EL (cell line): ENCODE data around the gene INSR.
"Not testable (repeated sequence)": the region's sequence is repeated elsewhere in the genome, so short reads cannot be mapped to it uniquely, and the experiment has no call there.

Experiments
- DNase-seq: peaks from one replicate; pipeline ENCODE4 v3.0.0-alpha.2; 2016

Gene INSR

GRCh38 chr19:7257148-7258040 is 36.8 kb downstream of the INSR start:
- peak; percentile 20 for DNase-seq

GRCh38 chr19:7255631-7256030 is 38.6 kb downstream of the INSR start:
- DNase-seq: no peak

GRCh38 chr19:7255119-7255518 is 39.1 kb downstream of the INSR start:
- DNase-seq: no peak

- DNase-seq: no peak
These were observed 39.6 kb downstream of the INSR start for GRCh38 chr19:7254590-7254989.

GRCh38 chr19:7252364-7252763 is 41.9 kb downstream of the INSR start:
- DNase-seq: no peak

- no peak for DNase-seq
These were observed 42.7 kb downstream of the INSR start for GRCh38 chr19:7251494-7251893.

GRCh38 chr19:7250951-7251350 is 43.3 kb downstream of the INSR start:
- no peak for DNase-seq

- no peak for DNase-seq
These were observed 44.1 kb downstream of the INSR start for GRCh38 chr19:7250057-7250596.

GRCh38 chr19:7247155-7247554 is 47.1 kb downstream of the INSR start:
- DNase-seq: no peak

GRCh38 chr19:7246601-7247000 is 47.6 kb downstream of the INSR start:
- DNase-seq: no peak

GRCh38 chr19:7242601-7243258 is 51.5 kb downstream of the INSR start:
- DNase-seq: peak; percentile 74

GRCh38 chr19:7238051-7238450 is 56.2 kb downstream of the INSR start:
- DNase-seq: no peak

- DNase-seq: no peak
These were observed 58.1 kb downstream of the INSR start for GRCh38 chr19:7236153-7236552.

- DNase-seq: no peak
These were observed 63.4 kb downstream of the INSR start for GRCh38 chr19:7230826-7231225.

GRCh38 chr19:7229735-7230134 is 64.5 kb downstream of the INSR start:
- no peak for DNase-seq

- DNase-seq: no peak
These were observed 65.2 kb downstream of the INSR start for GRCh38 chr19:7228935-7229541.

GRCh38 chr19:7227735-7228134 is 66.5 kb downstream of the INSR start:
- no peak for DNase-seq

- DNase-seq: not testable (repeated sequence)
These were observed 67.1 kb downstream of the INSR start for GRCh38 chr19:7227149-7227548.

GRCh38 chr19:7226739-7227138 is 67.5 kb downstream of the INSR start:
- no peak for DNase-seq

GRCh38 chr19:7225741-7226140 is 68.5 kb downstream of the INSR start:
- no peak for DNase-seq

- no peak for DNase-seq
These were observed 69.2 kb downstream of the INSR start for GRCh38 chr19:7224995-7225394.

- no peak for DNase-seq
These were observed 70.0 kb downstream of the INSR start for GRCh38 chr19:7224209-7224686.

- DNase-seq: no peak
These were observed 70.8 kb downstream of the INSR start for GRCh38 chr19:7223429-7223828.

- no peak for DNase-seq
These were observed 75.2 kb downstream of the INSR start for GRCh38 chr19:7219056-7219455.
